HG03064 (cell line): Measurements from ENCODE around the gene PKD1L1.

Experiments used
- ATAC-seq: cut with Tn5 transposase; IDR thresholded peaks from one replicate; pipeline ENCODE4 v1.9.1; 2021; ENCODE audit warnings: low read depth; ENCODE audit not compliant: unreplicated experiment

Gene PKD1L1

DNA sequence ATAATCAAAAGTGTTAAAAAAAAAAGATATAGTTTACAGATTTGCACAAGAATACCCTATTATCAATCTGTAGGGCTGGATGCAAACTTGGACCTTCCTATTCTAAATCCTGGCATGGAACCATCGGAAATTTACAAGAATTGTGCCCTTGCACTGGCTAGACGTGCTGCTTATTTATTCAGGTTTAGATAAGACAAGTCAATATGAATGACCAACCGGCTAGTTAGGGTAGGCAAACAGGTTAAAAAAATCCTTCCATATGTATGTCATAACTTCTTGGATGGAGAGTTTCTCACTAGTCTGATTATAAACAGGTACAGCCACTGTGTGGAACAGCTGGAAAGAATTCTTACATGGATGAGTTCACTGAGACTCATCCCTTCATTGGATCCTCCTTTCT, 41.4 kb downstream of the PKD1L1 start:
- no peak for ATAC-seq

DNA sequence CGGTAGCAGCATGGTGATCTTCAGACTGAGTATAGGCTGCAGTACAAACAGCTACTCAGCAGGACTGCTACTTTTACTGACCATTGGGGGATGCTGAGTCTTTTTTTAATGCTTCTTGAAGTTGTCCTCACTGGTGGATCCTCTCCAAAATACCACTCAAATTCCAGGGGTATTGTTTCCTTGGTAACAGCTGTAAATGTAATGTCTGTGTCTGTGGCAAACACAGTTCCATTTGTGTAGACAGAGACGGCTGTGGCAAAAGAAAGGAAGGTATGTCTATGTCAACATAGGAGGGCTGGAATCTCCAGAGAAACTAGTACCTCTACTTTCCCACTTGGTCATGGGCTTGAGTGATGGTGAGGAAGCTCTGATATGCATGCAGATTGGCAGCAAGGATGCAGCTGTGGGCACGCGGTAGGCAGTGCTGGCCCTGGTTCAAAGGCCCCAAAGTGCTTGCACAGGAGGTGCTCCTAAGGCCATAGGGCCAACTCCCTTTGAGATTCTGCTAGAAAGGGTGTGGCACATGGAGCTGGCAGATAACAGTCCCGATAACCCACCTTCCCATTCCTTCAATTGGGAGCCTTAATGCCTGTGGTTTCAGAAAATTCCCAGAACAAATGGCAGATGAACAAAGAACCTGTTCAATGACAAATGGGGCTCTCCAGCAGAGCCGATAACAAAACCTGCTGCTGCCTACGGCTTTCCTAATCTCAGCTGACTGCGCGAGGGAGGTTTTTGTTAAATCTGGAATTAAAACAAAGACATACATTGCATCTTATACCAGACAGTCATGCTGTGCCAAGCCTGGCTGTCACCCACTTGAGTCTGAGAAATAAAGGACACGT, 43.0 kb downstream of the PKD1L1 start:
- no peak for ATAC-seq

DNA sequence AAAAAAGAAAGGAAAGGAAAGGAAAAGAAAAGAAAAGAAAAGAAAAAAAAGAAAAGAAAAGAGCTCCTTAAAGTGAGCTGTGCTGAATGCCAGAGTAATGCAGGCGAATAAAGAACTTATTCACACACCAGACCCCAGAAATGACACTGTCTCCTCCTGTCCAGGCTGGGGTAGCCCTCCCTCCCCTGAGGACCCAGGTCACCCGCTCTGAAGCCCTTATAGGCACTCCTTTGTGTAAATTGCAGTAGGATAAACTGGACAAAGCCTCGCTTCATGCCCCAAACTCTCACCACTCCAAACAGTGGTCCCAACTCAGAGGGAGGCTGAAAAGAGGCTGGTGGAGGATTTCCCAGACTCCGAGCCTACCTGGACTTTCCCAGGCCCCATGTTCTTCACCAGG, 46.3 kb downstream of the PKD1L1 start:
- no peak for ATAC-seq

DNA sequence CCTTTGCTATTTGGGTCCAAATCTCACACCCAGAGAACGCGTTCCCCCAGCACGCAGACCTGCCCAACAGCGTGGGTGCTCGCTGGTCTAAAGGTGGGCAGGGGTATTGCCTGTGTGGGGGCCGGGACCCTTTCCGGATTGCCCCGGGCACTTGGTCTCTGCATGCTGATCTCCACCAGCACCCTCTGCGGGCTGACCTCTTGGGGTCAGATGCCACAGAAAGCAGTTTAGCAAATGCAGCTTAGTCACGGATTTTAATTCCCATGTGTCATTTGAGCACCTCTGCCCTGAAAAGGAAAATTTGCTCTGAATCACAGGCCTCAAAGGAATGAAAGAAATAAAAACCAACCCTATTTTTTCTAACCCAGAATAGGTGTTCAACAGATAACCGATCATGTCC, 46.7 kb downstream of the PKD1L1 start:
- no peak for ATAC-seq

DNA sequence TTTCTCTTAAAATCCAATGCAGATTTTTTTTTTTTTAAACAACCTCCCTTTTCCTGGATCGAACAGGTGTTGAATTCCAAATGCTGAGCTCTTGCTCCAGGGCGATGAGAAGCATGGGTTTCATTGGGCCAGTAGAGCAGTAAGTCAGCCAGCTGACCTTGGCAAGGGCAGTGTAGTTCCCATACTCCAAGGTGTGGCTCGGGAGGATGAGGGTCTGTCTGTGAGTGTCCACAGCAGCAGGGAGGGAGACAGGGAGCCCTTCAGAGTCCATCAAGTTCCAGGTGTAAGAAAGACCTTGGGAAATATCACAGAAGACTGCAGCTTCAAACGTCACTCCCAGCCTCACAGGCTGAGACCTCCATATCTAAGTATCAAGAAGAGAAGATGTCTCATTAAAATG, 50.4 kb downstream of the PKD1L1 start:
- no peak for ATAC-seq

DNA sequence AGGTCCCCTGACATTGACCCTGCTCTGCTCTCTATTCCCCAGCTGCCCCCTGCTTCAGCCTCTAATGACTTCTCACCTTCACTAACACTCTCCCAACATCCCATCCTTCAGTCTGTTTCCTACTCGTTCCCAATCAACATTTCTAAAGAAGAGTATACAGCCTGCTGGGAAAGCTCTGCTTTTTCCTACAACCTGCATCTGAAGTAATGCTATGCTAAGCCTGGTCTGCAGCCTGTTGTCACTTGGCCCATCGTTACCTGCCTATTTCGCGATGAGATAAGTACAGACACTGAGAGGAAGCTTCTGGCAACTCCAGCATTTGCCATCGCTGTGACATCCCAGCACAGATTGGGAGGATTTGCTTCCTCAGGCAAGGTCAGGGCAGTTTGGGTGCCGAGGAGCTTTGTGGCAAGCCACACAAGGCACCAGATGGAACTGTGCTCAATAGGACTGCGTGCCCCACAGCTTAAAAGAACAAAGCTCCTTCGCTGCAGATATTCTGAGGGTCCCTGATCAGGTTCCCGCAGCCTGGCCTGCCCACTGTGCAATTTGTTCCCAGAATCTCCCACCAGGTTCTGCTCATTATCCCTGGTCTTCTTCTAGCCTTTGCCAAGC, 51.4 kb downstream of the PKD1L1 start:
- ATAC-seq: no peak

DNA sequence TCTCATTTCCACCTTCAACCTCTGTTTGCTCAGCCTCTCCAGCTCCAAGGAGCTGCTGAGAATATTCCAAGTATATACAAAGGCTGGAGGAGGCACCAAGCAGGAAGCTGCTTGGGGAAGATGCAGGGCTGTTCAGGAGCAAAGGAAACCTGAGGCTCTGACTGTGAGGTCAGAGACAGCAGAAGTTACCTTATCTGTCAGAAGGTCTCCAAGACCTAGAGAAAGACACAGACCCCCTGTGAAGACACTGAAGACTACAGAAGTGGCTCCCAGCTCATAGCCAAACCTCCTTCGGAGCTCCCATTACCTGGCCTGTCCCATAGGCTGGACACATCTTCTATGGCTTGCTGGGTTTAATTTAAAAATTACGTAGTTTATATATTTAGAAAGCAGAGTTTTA, 53.2 kb downstream of the PKD1L1 start:
- ATAC-seq: no peak

DNA sequence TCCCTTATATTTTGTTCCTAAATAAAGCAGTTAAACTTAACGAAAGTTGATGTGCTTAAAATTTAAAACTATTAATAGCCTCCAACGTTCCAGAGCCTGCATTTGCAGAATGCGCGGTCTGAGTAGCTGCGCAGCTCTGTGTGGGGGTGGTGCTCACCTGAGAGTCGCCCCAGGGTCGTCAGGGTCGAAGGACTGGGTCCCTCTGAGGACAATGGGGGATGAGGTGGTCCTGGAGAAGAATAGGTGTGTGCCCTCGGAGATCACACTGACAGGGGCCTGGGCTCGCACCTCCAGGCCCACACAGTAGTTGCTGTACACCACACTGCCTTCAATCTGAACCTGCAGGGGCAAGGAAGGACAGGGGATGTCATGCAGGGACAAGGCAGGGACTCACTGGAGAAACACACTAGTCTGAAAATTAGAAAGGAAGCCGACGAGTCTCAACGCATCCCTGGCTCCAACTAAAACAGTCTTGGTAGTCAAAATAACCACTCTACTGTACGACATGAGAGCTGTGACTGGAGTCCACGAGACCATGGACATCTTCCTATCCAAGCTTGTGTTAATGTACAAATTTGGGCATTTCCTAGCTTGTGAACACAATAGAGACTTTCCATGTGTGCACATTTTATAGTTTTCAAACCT, 54.4 kb downstream of the PKD1L1 start:
- no peak for ATAC-seq

DNA sequence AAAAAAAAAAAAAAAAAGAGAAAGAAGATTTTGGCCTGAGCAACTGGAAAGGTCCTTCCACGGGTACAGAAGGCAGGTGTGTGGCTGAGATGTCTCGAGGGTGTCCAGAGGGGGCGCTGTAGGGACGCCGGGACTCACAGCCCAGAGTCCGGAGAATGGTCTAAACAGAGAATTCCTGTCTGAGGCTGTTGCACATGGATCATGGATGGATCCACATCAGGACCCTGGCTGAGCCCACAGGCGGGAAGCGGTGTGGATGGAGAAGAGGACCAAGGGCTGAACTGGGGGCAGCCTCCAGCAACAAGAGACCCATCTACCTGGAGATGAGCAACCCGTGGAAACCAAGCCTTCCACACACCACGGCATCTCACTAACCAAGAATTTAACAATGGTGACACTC, 55.0 kb downstream of the PKD1L1 start:
- ATAC-seq: no peak

DNA sequence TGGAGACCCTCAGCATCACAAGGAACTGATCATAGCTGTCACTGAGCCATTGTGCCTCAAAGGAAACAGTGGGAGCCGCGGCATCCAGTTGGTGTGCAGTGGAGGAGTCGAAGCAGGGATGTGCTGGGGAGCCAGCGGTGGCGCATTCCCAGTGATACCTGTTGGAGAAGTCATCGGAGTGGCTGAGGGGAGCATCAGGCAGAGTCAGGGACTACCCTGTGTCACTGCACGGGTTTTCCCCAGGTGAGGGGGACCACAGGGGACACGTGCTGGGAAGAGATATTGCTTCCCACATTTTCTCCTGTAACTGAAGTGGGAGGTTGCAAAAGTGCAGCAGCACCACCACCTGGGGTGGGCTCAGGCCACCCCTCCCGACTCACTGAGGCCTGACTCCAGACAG, 57.7 kb downstream of the PKD1L1 start:
- ATAC-seq: no peak

DNA sequence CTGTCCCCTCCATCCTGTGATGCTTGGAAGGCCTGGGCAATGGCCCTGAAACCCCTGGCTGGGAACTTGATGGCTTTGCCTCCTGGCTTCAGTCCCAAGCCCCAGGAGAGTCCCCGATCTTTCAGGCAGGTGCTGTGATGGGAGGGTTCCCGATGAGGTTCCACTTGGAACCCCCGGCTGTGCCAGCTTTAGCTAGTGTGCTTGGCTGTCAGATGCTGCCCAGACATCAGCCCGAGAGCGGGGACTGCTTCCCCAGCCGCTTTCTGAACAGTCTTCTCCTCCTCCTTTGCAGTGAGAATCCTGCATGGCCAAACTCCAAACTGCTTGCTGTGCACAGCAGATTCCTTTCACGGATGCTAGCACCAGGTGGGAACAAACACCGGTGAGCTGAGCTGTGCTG, 58.1 kb downstream of the PKD1L1 start:
- ATAC-seq: no peak

DNA sequence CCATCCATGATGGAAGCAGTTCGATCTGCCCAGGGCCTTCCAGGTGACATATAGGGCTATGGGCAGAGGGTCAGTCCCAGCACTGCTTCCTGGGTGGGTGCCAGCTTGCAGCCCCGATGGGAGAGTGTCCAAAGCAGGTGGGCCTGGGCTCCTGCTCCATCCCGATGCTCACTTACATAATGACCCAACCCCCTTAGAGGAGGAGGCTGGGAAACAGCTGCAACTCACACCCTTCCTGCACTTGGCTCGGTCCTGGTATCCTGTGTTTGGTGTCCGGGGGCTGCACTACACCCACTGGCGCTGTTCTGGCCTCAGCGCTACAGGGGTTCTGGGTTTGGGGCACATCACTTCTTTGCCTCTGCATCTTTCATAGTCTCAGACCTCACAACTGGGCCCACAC, 58.5 kb downstream of the PKD1L1 start:
- ATAC-seq: no peak

DNA sequence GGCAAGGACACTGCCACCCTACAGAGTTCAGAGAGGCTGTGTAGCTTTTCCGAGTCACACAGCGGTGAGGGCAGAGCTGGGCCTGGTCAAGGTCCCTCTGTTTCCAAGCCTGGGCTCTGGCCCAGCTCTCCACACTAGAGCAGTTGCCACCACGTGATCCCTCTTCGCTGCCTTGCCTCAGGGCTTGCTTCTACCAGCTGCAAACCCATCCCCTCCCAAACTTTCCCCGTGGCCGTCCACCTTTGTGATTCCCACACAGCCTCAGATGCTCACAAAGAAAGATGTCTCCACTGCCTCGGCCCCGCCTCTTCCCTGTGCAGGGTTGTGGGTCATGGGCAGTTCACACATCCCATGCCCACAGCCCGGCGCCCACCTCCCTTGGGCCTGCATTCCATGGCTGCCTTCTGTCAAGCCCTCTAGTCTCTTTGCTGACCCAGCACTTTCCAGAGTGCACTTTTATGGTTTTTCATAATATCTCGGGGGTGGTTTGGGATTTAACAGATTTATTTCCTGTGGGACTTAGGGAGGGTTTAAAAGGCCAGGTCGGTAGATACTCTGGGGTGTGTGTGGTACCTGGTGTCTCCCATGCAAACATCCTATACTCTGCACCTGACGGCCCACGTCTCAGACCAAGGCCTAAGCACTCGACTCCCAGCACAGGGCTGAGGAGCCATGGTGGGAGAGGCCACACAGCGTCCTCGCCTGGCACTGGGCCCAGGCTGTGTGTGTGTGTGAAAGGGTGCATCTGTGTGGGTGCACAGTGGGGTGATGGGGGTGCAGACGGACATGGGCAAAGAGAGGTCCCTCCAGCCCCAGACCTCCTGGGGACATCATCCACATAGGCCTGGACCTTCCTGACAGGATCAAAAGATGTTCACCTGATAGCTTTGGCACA, 59.6 kb downstream of the PKD1L1 start:
- no peak for ATAC-seq

DNA sequence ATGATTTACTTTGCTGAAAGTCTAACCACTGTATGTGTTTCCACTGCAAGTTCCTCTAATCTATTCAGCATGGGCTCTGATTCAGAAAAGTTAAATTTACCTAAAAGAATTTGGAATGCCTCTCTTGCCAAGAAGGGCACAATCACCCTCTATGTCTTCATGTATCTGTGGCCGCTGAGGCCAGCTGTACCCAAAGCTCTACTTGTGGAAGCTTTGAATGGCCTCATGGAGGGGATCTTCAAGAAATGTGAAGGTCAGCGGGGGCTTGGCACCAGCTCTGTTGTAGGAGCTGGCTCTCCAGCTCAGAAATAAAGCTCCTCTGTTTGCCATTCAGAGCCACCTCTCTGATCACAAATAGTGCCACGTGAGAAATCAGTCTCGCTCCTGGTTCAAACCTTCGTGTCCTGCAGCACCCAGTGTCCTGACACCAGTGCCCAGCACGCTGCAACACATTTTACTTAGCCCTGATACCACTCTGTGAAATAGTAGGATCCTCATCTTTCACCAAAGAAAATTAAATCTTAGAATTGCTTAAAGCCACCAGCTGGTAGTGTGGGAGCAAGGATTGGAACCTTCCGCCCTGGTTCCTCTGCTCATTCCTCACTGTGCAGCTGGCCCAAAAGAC, 61.1 kb downstream of the PKD1L1 start:
- ATAC-seq: no peak

DNA sequence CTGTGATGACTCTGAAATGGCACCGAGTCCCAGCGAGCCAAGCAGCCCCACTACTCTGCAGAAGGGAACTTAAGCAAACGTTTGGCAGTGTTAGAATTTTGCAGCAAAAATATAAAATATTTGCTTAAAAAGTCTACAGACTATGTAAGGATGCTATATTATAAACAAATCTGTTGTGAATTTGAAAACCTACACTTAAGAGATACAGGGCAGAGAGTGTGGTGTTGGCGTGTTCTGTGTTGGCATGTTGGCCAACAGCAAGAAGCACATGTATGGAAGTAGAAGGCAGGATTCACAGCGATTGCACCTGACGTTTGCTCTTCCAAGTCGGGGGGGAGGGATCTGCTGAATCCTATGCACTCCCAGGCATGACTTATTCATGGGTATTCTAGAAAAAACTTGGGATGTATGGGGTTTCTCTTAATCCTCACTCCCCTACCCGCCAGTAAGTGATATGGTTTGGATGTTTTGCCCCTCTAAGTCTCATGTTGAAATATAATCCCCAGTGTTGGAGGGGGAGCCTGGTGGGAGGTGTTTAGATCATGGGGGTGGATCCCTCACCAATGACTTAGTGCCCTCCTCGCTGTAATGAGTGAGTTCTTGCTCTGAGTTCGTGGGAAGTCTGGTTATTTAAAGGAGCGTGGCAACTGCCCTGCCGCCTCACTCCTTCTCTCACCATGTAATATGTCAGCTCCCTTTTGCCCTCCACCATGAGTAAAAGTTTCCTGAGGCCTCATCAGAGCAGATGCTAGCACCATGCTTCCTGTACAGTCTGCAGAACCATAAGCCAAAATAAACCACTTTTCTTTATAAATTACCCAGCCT, 62.1 kb downstream of the PKD1L1 start:
- ATAC-seq: no peak

DNA sequence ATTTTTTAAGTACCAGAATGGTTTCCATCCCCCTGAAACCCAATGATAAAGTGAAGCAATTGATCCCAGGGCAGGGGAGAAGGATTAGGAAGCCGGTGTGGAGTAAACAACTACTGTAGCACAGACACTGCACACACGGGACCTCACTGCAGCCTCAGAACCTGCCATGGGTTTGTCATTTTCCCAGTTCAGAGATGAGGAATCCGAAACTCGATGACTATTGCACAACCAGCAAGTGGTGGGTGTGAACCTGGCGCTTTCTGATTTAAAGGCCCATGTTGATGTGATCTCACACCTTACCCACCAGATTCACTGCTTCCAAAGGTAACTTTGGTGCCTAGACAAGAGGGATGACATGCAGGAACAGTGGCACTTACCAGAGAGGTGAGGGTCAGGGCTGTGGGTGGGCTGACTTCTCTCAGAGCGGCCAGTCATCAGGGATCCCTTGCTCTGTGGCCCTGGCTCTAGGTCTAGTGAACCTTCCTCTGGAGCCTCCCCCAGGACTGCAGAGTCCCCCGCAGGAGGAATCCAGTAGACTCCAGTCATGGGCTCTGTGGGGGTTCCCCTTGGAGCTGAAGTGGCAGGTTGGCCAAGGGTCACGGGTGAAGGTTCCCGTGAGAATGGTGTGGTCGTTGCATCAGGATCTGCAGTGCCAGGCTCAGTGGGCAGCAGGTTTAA, 62.8 kb downstream of the PKD1L1 start:
- ATAC-seq: no peak

DNA sequence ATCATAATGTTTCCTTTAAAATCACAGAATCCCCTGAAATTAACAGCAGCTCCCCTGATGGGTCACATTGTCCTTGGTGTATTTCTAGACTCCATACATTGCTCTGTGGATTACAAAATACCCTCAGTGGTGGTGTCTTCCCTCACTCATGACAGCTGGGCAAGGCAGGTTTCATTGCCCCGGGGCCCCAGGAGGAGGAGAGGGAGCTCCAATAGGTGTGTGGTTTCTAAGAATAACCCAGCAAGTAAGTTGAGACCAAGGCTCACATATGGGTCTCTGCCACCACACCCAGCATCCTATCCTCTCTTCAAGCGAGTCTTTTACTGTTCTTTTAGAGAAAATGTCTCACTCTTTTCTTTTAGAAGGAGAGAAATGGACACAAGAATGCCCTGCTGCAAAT, 63.6 kb downstream of the PKD1L1 start:
- no peak for ATAC-seq

DNA sequence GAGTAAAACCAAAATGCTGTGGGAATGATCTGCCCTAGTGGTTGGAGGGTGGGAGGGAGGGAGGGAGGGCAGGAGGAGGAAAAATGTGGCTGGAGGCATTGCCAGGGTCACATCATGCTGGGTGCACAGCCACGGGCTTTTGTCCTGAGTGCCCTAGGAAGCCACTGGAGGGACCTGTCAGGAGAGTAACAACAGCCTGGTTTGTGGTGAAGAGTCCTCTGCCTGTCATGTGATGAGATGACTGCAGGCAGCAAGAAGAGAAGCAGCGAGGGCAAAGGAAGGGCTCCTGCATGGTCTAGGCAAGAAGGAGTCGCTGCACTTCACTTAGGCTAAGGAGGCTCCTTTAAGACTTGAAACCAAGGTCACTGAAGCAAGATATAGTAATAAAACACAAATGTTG, 65.6 kb downstream of the PKD1L1 start:
- ATAC-seq: no peak

DNA sequence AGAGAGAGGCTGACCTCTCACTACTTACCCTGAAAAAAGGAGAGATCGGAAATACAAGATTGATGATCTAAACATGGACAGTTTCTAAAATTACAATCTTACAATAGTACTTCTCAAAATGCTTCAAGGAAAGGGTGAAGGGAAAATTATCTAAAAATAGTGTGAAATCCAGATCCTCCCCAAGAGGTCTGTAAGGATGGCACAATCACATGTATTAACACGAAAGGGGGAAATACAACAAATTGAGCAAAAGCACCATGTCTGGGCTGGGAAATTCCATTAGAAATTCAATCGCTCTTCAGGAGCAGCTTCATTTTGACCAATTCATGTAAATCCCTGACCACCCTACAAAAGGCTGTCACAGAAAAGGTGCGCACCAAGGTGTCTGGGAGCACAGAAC, 67.0 kb downstream of the PKD1L1 start:
- no peak for ATAC-seq
